GM19372 (cell line): ENCODE measurements around the gene MYH8.

Source experiments
- ATAC-seq: cut with Tn5 transposase; IDR thresholded peaks from one replicate; pipeline ENCODE4 v1.9.1; 2021; ENCODE audit warnings: mild to moderate bottlenecking, low read depth, moderate library complexity; ENCODE audit not compliant: unreplicated experiment

The MYH8 gene

GRCh38 chr17:10421900-10422542, at the start of gene MYH8:
Gene MYH8, minus strand, starts transcription at chr17:10421950. Its CDS starts 1,723 bp downstream, at chr17:10420227.
- ATAC-seq = no peak

- ATAC-seq = no peak
Observed at GRCh38 chr17:10469459-10469858, 47.7 kb upstream of the MYH8 start, which contains the start of gene MYH4. Gene MYH4, minus strand, starts transcription at chr17:10469559. Its CDS starts 2,814 bp downstream, at chr17:10466745.

GRCh38 chr17:10463402-10463801, 41.7 kb upstream of the MYH8 start:
- no peak for ATAC-seq

GRCh38 chr17:10460062-10460461, 38.3 kb upstream of the MYH8 start:
- ATAC-seq = no peak

- ATAC-seq = no peak
Observed at GRCh38 chr17:10458701-10459100, 37.0 kb upstream of the MYH8 start.

- no peak for ATAC-seq
Observed at GRCh38 chr17:10457952-10458351, 36.2 kb upstream of the MYH8 start.

- no peak for ATAC-seq
Observed at GRCh38 chr17:10447026-10447931, 25.5 kb upstream of the MYH8 start.

GRCh38 chr17:10439816-10440215, 18.1 kb upstream of the MYH8 start:
- no peak for ATAC-seq

- no peak for ATAC-seq
Observed at GRCh38 chr17:10435096-10435495, 13.3 kb upstream of the MYH8 start.

GRCh38 chr17:10429421-10430045, 7.8 kb upstream of the MYH8 start:
- no peak for ATAC-seq

- ATAC-seq = no peak
Observed at GRCh38 chr17:10428781-10429180, 7.0 kb upstream of the MYH8 start.

- no peak for ATAC-seq
Observed at GRCh38 chr17:10421211-10421610, 539 bp downstream of the MYH8 start.

- ATAC-seq = no peak
Observed at GRCh38 chr17:10420811-10421210, 939 bp downstream of the MYH8 start.

- ATAC-seq = no peak
Observed at GRCh38 chr17:10417431-10417830, 4.3 kb downstream of the MYH8 start.

- ATAC-seq = no peak
Observed at GRCh38 chr17:10415161-10415560, 6.6 kb downstream of the MYH8 start.

- ATAC-seq = no peak
Observed at GRCh38 chr17:10403589-10403988, 18.2 kb downstream of the MYH8 start.

GRCh38 chr17:10398352-10398751, 23.4 kb downstream of the MYH8 start:
- no peak for ATAC-seq

- ATAC-seq = no peak
Observed at GRCh38 chr17:10396524-10397163, 25.1 kb downstream of the MYH8 start.

- no peak for ATAC-seq
Observed at GRCh38 chr17:10394201-10394887, 27.4 kb downstream of the MYH8 start.

- no peak for ATAC-seq
Observed at GRCh38 chr17:10392880-10393279, 28.9 kb downstream of the MYH8 start.
